GM18873 (cell line): ENCODE measurements around the gene HK1.
"Not testable (repeated sequence)": the region's sequence is repeated elsewhere in the genome, so short reads cannot be mapped to it uniquely, and the experiment has no call there.

Experiments used
- ATAC-seq: cut with Tn5 transposase; IDR thresholded peaks from one replicate; pipeline ENCODE4 v1.9.1; 2021; ENCODE audit warnings: mild to moderate bottlenecking, moderate library complexity, moderate number of reproducible peaks; ENCODE audit not compliant: unreplicated experiment, low FRiP score

The HK1 gene

DNA sequence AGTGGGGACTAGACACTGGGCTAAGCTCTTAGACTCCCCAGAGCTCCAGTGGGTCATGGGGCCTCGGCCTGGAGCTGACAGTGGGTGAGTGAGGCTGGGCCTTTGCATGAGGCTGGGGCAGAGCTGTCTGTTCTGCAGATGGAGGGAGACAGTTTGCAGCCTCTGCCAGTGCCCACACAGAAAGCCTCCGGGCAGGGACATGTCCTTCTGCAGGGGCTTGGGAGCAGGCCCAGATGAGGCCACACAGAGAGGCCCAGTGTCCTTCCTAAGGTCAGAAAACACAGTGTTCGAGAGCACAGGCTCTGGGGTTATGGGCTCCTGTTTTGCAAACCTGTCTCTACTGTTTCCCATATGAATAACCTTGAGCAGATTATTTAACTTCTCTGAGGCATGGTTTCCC, 25.1 kb upstream of the HK1 start:
- no peak for ATAC-seq

DNA sequence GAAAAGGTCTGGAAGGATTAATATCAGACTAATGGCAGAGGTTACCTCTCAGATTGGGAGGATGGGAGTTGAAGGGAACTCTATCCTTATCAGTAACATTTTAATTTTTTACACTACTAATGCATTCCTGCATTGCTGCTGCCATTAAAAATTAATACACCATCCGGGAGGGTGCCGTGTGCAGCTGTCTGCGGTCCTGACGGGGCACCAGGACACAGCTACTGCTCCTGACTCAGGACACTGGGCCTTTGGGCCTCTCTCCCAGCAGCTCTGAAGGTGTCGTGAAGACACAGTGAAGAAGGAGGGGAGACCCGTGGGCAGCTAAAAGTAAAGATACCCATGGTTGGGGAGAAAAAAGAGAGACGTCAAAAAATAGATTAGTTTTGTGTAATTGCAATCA, 23.4 kb upstream of the HK1 start:
- no peak for ATAC-seq

DNA sequence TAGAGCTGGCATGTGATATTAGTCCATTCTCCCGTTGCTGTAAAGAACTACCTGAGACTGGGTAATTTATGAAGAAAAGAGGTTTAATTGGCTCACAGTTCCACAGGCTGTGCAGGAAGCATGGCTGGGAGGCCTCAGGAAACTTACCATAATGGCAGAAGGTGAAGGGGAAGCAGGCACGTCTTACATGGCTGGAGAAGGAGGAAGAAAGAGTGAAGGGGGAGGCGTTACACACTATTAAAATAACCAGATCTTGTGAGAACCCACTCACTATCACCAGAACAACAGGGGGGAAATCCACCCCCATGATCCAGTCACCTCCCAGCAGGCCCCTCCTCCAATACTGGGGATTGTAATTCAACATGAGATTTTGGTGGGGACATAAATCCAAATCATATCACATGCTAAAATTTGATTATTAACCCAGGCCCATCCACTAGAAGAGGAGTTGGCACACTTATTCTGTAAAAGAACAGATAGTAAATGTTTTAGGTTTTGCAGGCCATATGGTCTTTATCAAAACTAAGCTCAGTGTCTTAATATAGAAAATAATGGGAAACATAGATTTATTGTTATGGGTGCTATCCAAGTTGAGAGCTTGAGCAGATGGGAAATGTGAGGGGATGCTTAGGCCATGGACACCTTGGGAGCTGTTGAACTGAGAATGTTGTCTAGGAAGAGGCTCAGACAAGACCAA, 18.6 kb upstream of the HK1 start:
- ATAC-seq, result no peak

DNA sequence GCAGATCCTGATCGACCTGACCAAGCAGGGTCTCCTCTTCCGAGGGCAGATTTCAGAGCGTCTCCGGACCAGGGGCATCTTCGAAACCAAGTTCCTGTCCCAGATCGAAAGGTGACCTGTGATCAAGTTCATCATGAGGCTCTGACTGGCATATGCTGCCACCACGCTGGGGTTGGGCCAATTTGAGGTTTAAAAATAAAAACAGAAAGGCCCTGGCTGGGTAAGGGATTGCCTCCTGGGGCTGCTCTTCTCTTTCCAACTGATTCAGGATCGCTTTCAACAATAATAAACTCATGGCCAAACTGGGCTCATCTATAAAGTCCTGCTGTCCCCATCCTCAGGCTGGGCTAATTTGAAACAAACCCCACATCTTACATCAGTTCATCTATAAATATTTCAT, 17.1 kb upstream of the HK1 start:
- ATAC-seq, result no peak

DNA sequence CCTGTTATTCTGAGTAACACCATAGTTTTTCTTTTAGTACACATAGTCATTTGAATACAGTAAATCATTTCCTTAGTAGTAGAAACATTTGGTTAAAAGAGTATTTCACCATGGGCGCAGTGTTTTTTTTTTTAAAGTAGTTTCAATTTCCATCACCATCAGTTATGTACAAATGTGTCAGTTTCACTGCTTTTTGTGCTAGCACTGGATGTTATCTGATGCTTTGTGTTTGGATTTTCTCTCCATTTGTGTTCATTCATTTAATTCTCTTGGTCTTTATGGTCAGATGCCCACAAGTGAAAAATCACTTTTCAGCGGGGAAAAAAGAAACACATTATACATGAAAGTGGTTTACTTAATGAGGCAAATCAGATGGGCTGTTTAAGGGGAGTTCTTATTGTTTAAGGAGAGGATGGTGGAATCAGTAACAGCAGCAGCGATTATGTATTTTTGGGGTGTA, 16.0 kb upstream of the HK1 start:
- no peak for ATAC-seq

DNA sequence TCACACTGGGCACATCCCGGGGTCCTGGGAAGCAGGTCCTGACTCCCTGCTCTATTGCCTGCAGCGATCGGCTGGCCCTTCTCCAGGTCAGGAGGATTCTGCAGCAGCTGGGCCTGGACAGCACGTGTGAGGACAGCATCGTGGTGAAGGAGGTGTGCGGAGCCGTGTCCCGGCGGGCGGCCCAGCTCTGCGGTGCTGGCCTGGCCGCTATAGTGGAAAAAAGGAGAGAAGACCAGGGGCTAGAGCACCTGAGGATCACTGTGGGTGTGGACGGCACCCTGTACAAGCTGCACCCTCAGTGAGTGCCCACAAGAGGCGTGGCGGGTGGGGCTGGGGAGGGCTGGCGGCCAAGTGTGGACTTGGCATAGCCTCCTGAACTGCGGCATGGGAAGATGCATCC, 12.8 kb upstream of the HK1 start:
- no peak for ATAC-seq

DNA sequence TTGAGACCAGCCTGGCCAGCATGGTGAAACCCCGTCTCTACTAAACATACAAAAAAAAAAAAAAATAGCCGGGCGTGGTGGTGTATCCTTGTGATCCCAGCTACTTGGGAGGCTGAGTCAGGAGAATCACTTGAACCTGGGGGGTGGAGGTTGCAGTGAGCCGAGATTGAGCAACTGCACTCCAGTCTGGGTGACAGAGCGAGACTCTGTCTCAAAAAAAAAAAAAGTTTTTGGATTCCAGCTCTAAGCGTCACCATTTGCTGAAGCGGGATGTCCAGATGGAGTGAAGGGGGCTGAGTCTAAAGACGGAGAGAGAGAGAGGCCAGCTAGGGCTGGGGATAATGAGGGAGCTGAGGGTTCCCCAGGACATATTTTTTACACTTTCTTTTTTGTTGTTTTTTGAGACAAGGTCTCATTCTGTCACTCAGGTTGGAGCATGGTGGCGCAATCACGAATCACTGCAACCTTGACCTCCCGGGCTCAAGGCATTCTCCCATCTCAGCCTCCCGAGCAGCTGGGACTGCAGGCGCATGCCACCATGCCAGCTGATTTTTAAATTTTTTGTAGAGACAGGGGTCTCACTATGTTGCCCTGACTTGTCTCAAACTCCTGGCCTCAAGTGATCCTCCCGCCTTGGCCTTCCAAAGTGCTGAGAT, 9.4 kb upstream of the HK1 start:
- ATAC-seq, result no peak

DNA sequence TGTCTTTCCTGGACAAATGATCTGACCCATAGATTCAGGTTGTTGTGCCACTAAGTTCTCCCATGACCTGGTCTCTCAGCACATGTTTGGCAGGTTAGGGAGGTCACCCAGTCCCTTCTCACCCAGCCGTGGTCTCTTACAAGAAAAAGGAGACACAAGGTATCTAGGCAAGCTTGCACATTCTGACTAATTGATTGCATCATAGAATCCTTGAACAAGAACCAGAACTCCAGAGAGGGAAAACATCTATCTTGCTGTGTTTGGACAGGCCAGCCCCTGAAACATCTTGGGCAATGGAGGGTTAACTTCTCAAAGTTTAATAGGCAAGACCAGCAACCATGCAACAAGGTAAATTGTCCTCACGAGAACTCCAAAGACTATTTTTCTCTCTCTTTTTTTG, 8.5 kb upstream of the HK1 start:
- no peak for ATAC-seq

DNA sequence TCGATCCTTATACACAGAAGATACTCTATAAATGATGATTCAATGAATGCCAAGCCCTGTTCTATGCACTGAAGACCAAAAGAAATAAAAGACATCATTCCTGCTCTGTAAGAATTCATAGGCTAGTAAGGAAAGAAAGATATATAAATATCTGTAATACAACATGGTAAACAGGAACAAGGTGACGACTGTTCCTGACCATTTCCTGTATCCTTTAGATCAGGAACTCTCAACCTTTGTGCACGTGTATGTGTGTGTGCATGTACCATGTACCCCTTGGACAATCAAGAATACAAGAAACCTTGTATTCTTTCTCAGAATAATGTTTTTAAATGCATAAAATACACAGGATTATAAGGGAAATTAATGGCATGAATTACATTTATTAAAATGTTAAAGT, 7.3 kb upstream of the HK1 start:
- no peak for ATAC-seq

DNA sequence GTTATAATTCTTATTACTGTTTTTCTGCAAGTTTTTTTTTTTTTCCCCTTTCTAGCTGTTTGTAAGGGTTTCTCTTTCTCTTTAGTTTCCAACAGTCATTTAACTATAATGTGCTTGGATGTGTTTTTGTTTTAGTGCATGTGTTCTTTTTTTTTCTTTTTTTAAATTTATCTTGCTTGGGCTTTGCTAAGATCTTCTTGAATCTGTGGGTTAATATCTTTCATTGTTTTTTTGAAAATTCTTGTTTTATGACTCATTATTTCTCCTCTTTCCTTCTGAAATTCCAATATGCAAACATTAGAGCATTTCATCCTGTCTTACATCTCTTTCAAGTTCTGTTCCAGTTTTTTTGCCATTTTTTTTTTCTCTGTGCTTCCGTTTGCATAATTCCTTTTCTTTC, 5.7 kb upstream of the HK1 start:
- no peak for ATAC-seq

DNA sequence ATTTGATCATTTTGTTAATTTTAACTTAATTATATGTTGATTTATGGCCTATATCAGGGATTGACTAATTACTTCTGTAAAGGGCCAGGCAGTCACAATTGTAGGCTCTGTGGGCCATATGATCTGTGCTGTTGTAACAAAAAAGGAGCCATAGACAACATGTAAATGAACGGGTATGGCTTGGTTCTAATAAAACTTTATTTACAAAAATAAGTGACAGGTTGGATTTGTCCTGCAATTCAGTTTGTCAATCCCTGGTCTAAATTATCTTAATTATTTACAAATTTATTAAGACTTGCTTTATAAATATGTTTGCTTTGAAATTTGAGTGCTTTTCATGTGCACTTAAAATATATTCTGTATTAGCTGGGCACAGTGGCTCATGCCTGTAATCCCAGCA, 2.9 kb upstream of the HK1 start:
- no peak for ATAC-seq

DNA sequence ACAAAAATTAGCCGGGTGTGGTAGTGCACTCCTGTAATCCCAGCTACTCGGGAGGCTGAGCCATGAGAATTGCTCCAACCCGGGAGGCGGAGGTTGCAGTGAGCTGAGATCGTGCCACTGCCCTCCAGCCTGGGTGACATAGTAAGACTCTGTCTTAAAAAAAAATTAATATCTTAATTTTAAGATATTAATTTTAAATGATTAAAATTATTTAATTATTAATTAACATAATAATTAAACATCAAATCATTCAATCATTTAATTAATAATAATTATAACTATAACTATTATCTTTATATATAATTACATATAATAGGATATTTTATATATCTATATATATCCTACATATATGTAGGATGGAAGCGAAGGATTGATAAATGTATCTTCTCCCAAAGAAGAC, 1.8 kb upstream of the HK1 start:
- ATAC-seq, result no peak

DNA sequence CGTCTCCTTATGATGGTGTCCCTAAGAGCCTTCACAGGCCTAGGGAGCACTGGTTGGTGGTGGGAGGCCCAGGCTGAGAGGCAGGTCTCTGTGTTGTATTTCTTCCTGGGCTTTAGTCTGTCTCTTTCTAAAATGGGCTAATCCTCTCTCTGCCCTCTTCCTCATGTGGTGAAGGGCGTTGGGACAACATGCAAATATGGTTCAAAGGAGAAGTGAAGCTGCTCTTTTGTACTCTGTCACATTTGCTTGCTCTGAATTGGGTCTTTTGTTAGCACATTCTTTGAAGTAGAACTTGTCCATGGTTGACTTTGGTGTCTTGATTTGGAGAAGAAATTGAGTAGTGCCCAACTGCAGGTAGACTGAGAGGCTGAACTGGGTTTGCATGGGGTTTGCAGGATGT, 814 bp downstream of the HK1 start:
- no peak for ATAC-seq

DNA sequence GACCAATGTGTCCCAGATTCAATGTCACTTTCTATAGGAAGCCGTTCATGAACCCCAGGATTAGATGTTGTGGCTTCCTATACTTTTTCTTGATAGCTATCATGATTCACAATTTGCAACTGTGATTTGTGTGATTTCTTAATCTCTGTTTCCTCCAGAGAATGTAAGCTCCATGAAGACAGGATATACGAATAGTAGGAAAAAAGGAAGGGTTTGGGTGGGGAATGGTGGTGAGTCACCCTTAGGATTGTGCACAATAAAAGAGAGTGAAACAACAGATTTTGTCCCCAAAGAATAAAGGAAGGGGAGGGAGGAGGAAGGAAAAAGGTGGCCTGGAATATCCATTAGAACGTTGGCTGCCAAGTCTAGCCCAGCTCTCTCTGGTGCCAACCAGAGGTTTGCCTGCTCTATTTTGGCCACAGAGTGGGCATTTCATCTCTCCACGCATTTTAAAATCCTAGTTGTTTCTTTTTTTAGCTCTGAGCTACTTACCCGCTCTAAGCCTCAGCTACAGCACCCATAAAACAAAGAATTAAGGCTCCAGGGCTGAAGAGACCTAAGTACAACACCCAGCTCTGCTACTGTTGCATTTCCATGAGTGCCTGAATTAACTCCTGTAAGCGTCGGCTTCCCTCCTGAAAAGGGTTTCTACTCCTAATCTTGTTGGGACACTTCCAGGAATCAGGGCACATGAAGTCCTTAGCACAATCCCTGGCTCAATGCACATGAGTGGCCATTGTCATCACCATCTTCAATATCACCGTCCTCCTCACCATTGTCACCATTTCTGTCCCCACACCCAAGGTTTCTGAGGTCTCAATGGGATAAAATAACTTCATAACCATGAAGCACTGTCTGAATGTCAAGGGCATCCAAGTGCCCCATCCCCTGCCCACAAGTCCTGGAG, 3.5 kb downstream of the HK1 start:
- no peak for ATAC-seq

DNA sequence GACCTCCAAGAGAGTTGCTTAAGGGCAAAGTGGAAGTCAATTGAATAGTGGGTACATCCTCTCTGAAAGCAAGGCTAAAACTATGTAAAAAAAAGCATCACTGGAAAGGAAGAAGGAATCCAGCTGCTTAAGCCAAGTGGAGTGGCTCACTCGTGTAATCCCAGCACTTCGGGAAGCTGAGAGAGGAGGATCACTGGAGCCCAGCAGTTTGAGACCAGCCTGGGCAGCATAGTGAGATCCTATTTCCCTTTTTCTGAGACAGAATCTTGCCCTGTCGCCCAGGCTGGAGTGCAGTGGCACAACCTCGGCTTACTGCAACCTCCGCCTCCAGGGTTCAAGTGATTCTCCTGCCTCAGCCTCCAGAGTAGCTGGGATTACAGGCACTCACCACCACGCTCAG, 6.1 kb downstream of the HK1 start:
- ATAC-seq, result not testable (repeated sequence)

DNA sequence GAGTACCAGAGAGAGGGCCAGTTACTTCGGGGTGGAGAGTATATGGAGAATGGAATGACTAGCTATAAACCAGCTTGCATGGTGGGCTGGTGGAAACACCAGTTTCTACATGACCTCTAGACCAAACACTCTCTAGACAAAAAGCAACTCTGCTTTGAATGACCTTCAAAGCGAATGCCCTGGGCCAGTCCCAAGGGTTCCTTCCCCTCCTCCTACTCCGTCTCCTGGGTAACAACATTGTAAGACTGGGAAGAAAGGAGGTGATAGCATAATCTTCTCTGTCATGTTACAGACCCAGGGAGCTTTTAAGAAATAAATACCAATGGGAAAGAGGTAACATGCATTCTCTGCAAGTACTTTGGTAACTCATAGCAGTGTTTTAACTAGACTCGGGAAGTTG, 7.4 kb downstream of the HK1 start:
- no peak for ATAC-seq

DNA sequence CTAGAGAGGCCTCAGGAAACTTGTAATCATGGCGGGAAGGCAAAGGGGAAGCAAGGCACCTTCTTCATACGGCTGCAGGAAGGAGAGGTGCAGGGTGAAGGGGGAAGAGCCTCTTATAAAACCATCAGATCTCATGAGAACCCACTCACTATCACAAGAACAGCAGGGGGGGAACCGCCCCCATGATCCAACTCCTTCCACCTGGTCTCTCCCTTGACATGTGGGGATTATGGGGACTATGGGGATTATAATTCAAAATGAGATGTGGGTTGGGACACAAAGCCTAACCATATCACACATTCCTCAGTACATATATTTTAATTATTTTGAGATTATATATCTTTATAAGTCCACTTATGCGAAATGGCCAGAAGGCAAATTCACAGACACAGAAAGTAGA, 8.9 kb downstream of the HK1 start:
- no peak for ATAC-seq

DNA sequence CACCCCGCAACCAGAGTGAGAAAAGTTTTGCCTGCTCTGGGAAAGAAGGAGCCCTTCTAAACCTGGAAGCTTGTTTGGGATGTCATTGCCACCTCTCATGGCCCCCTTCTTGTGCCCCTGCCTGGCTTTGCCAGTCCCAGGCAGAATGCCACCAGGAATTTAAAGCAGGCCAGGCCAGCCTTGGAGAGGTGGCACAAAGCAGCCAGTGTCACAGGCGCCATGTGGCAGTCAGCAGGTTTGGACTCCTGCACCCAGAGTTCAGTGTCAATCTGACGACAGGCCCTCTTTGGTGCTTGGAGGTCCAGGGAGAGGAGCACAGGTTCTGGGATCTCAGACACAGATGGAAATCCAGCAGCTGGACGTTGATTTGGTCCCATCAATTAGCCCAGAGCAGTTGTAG, 12.7 kb downstream of the HK1 start:
- ATAC-seq, result no peak

DNA sequence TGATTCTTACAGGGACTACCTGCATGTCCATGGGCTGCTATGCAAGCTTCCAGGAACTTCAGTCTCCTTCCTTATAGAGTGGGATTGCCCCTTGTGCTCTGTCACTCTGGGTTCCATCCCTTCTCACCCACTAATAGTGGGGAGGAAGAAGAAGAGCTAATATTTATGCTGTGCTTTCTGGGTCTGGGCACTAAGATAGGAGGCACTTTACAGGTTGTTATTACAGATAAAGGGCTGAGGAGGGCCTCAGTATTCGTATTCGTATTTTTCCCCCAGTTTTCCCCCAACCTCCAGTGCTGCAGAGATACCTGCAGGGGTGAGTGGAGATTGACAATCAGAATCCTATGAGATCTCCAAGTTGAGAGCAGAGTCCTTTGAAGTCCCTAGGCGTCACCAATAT, 14.2 kb downstream of the HK1 start:
- no peak for ATAC-seq

DNA sequence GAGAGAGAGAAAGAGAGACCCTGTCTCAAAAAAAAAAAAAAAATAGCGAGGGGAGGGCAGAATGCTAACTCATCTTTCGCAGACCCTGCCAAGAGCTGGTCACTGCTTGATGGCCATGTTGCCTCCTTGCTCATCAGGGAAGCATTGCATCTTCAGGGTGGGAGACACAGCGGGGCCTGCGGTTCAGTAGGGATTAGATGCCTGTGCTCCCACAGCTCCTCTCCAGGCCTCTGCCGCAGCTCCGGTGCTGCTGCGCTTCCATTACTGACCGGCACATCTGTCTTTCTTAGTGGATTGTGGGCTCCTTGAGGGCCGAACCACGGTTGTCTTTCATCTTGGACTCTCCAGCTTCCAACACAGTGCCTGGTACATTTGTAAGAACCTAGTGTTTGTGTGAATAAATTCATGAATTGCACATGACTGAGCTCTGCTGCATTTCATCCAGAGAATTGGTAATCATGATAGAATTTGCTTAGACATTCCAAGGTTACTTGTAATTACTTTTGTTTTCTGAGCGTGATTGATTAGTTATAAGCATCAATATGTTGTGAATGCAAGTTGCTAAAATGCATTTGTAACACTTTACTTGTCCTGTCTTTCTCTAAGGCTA, 16.8 kb downstream of the HK1 start:
- ATAC-seq, result no peak

DNA sequence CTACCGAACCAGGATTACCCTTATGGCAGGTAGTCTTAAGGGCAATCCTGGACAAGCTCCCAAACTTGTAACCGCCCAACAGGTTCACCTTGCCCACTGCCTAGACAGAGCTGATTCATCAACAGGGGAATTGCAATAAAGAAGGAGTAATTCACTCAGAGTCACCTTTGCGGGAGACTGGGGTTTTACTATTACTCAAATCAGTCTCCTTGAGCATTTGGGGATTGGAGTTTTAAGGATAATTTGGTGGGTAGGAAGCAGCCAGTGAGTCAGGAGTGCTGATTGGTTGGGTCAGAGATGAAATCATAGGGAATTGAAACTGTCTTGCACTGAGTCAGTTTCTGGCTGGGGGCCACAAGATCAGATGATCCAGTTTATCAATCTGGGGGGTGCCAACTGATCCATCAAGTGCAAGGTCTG, 25.3 kb downstream of the HK1 start:
- ATAC-seq, result no peak
